Heart left ventricle (tissue), 16 donors: Measurements from ENCODE around the gene PLXNA1. TPM values are rescaled to one million over a fixed set of nuclear protein-coding genes. Genes with fewer than 3 reads are reported as not detected.

Experiments
- ATAC-seq, 4 donors: fragments of 200-7000 bp; cut with Tn5 transposase; one replicate each; pipeline ENCODE4 v1.9.1; 2020 to 2022; ENCODE audit warnings: moderate library complexity in 4 of 4, mild to moderate bottlenecking in 3 of 4, moderate number of reproducible peaks in 1 of 4
- DNase-seq, 5 donors: peaks; one replicate each; pipeline ENCODE4 v3.0.0-alpha.2; 2020
- H3K27ac ChIP-seq, 12 donors: fragments of 200-600 bp; sonication (generic) in 4 of 12; one replicate each; pipeline versions ENCODE4 v1.5.0 to v1.8.0; 2016 to 2022; ENCODE audit warnings: mild to moderate bottlenecking in 2 of 12
- H3K27me3 ChIP-seq, 9 donors: fragments of 200-600 bp; sonication (generic) in 2 of 9; one replicate each; pipeline versions ENCODE4 v1.5.1 to v1.8.0; 2016 to 2022; ENCODE audit warnings: mild to moderate bottlenecking in 3 of 9
- H3K36me3 ChIP-seq, 9 donors: fragments of 200-600 bp; sonication (generic) in 2 of 9; one replicate each; pipeline versions ENCODE4 v1.5.0 to v1.8.0; 2018 to 2022; ENCODE audit warnings: mild to moderate bottlenecking in 2 of 9
- H3K4me1 ChIP-seq, 12 donors: fragments of 200-600 bp; sonication (generic) in 4 of 12; one replicate each; pipeline versions ENCODE4 v1.5.0 to v1.8.0; 2016 to 2022; ENCODE audit warnings: mild to moderate bottlenecking in 3 of 12
- H3K4me3 ChIP-seq, 12 donors: fragments of 200-600 bp; sonication (generic) in 4 of 12; one replicate each; pipeline versions ENCODE4 v1.5.0 to v1.8.0; 2017 to 2022; ENCODE audit warnings: mild to moderate bottlenecking in 9 of 12, moderate library complexity in 4 of 12
- H3K9me3 ChIP-seq, 12 donors: fragments of 200-600 bp; sonication (generic) in 4 of 12; one replicate each; pipeline versions ENCODE4 v1.5.0 to v1.8.0; 2016 to 2022; ENCODE audit warnings: mild to moderate bottlenecking in 1 of 12
- POLR2A ChIP-seq, 2 donors: fragments of 450-650 bp; IDR thresholded peaks; one replicate each; pipeline ENCODE4 v1.6.1; 2017; ENCODE audit warnings: antibody characterized with exemption in 2 of 2, mild to moderate bottlenecking in 2 of 2, moderate library complexity in 2 of 2
- WGBS, 4 donors: extraction: QIAGEN DNeasy Blood & Tissue Kit in 2 of 4; methylation state at CpG; one replicate each; pipeline versions ENCODE4 v1.1.5 to v1.1.7; 2013 to 2018; 5-methylcytosine and 5-hydroxymethylcytosine counted together
- intact Hi-C, 10 donors: fragments of 100-400 bp; cut with DNase I; formaldehyde crosslinking; loops; one replicate each; pipeline versions ENCODE4 v1.11.1 to v1.14.2; 2022
- polyA plus RNA-seq, 2 donors: library from polyadenylated mRNA; stranded (reverse); fragments of 200-250 nt; gene quantifications; one replicate each; pipeline ENCODE4 v1.2.3, GENCODE V29; 2013
- total RNA-seq, 9 donors: library from RNA; depleted of rRNA in 2 of 9; stranded (reverse); fragments of >200 nt in 2 of 9; fragmentation: NEBNext Ultra II Directional in 3 of 9; extraction: Animal tissue kit (Norgen Biotek cat#: 25700) in 3 of 9; gene quantifications; one replicate each; pipeline versions ENCODE4 v1.1.0 to v1.2.4, GENCODE V29; 2016 to 2023
- TF ChIP-seq, protein P1 (sequence below), 12 donors: fragments of 200-600 bp; sonication (generic) in 4 of 12; IDR thresholded peaks; one replicate each; pipeline versions ENCODE4 v1.5.0 to v1.8.0; 2018 to 2022; ENCODE audit warnings: antibody characterized with exemption in 12 of 12, mild to moderate bottlenecking in 5 of 12
- donor health status: ischemic (EF 13 %, LVEDD 7.1; RV severe dilation, severe dysfunction).
- donor health status: healthy with polysubstance abuse.
- donor health status: DM: no; HTN: yes; CAD: no.
- donor health status: DM: no; HTN: no; CAD: no.
- donor health status: ischemic (EF 25% LVEDD 6.9; RV normal size, moderate dysfunction).
- donor health status: ischemic (EF 25% LVEDD 5.7; RV mildly dilated, moderate dysfunction).
- donor health status: healthy.
- donor health status: DM: yes; HTN: yes; CAD: no.
- donor health status: ischemic (EF 35%, LVEDD 5.7; RV mildly dilated, moderate dysfunction).
- donor health status: nonischemic (EF 11% LVEDD 7.7; RV severe dilation, severe dysfunction).
- donor health status: DM: yes; HTN: yes; CAD: no.
- donor health status: PGD.
- donor health status: ischemic (EF 29% LVEDD 5.4; RV normal size, mild dysfunction).
- donor health status: nonischemic (EF 23%, LVEDD 6.1; RV moderate dilation, normal function).

The PLXNA1 gene
- total and polyA plus RNA-seq, 11 donors = 14.6 to 38.8 (median 29.6) TPM

DNA sequence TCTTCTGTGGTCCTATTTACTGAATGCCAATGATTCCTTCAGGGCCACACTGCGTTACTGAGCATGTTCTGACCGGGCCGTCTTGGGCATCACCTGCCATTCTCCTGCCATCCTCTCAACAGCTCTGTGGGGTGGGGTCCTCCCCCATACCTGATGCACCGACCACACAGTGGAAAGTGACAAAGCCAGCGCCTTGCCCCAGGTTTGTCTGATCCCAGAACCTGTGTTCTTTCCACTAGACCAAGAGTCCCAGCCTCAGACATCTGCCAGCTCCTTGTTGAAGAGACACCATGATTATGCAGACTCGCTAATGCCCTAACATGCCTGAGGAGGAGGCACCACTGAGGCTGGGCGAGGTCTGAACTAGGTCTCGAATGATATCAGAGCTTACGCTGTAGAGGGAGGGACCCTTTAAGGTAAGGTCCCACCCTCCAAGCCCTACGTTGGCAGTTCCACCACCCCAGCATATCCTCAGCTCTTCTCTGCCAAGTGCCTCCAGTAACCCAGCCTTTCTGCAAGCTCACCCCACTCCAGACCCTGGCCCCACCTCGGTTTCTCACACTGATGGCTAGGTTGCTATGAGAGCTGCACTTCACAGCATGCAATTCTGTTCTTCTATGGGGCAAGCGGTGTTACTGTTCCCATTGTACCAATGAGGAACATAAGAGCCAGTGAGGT, 29.8 kb upstream of the PLXNA1 start:
- no peaks in the 10 kb centered on the region for H3K9me3 ChIP-seq
- H3K4me3 ChIP-seq = no peak overlapping the region
- WGBS, 4 donors = 94 to 98% (median 97%) methylated on average over 11 to 12 of the region's 12 CpGs
- TF ChIP-seq, protein P1, sequence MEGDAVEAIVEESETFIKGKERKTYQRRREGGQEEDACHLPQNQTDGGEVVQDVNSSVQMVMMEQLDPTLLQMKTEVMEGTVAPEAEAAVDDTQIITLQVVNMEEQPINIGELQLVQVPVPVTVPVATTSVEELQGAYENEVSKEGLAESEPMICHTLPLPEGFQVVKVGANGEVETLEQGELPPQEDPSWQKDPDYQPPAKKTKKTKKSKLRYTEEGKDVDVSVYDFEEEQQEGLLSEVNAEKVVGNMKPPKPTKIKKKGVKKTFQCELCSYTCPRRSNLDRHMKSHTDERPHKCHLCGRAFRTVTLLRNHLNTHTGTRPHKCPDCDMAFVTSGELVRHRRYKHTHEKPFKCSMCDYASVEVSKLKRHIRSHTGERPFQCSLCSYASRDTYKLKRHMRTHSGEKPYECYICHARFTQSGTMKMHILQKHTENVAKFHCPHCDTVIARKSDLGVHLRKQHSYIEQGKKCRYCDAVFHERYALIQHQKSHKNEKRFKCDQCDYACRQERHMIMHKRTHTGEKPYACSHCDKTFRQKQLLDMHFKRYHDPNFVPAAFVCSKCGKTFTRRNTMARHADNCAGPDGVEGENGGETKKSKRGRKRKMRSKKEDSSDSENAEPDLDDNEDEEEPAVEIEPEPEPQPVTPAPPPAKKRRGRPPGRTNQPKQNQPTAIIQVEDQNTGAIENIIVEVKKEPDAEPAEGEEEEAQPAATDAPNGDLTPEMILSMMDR (IDR thresholded peaks at IDR 0.05) = no peak
- no peak for TF ChIP-seq POLR2A (IDR thresholded peaks at IDR 0.05)
- DNase-seq = peak in 1 of 5 donors; percentile 11
- no peak overlapping the region for H3K27ac ChIP-seq
- no peaks in the 10 kb centered on the region for H3K27me3 ChIP-seq
- H3K36me3 ChIP-seq = no peaks in the 10 kb centered on the region
- intact Hi-C loops = no loop called here
- peaks cover 0 to 13% (median 4%) of the 10 kb centered on the region in 12 donors for H3K4me1 ChIP-seq
- ATAC-seq = no peak

DNA sequence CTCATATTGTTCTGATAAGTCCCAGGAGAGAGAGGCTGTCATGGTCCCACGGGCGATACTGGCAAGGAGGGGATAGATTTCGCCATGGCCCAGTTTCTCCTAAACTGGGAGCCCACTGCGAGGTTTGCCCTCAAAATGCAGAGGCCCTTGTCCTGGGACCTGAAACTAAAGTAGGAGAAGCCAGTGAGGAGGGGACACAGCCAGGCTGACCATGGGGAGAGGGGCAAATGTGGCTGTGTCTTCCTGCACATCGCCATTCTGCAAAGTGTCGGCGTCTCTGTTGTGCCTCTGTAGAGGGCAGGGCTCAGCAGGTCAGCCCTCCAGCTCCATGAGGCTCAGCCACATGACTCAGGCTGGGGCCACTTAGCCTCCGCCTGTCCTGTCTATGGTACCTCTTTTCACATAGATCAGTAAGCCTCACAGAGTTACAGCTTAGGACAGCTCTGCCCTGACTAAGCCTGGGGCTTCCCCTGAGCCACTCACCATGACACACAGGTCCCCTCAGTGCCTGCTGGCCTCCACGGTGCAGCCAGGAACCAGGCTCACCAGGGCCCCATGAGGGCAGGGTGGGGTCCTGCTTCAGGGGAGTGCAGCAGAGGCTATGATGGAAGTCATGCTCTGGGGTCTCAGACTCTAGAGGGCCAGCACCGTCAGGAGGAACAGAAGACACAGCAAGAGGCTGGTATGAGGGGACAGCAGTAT, 28.6 kb upstream of the PLXNA1 start:
- H3K36me3 ChIP-seq = no peaks in the 10 kb centered on the region
- H3K27me3 ChIP-seq = no peaks in the 10 kb centered on the region
- peak in 2 of 5 donors; percentile 10 to 17 for DNase-seq
- no peaks in the 10 kb centered on the region for H3K9me3 ChIP-seq
- H3K4me3 ChIP-seq = no peak overlapping the region
- ATAC-seq = no peak
- no peak for TF ChIP-seq POLR2A (IDR thresholded peaks at IDR 0.05)
- TF ChIP-seq, protein P1 (IDR thresholded peaks at IDR 0.05) = no peak
- intact Hi-C loops = no loop called here
- 93 to 96% (median 94%) methylated on average over 8 to 10 of the region's 10 CpGs for WGBS, 4 donors
- peaks cover 0 to 4% (median 0%) of the 10 kb centered on the region in 12 donors for H3K4me1 ChIP-seq
- H3K27ac ChIP-seq = no peak overlapping the region

DNA sequence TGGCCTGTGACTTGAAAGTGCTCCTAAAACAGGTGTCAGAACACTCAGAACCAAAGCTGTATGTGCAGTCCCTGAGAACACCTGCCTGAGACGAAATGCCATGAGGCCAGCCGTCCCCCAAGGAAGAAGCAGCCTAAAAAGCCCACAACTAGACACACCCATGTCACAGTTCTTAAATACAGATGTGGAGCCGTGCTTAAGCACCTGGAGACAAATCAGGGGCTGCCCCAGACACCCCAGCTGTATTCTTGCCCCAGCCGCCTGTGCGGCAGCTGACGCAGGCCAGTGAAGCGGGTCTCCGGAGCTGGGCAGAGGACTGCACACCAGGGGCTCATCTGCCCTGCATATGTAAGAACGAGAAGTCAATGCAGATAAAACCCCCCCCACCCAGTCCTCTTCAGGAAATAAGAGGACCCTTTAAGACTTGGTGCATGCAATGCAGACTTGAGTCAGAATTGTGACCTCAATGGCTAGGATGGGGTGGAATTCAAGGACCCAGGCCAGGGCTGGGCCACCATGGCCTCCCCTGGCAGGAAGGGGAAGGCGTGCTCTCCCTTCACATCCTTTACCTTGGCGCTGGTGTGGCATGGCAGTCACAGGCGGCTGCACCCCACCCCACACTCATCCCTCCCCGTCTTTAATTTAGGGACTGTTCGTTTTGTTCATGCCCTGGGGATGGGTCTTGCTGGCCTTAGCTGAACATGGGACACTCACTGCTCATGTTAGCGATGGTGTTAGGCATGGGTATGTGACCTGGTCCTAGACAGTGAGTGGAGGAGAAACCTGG, 27.7 kb upstream of the PLXNA1 start:
- Histone ChIP-seq H3K9me3 (no peaks in the 10 kb centered on the region), H3K36me3 (no peaks in the 10 kb centered on the region), H3K27ac (no peak overlapping the region), H3K4me3 (no peak overlapping the region), H3K4me1 (peaks cover 0 to 3% (median 0%) of the 10 kb centered on the region in 12 donors), H3K27me3 (no peaks in the 10 kb centered on the region)
- intact Hi-C loops = no loop called here
- peak in 2 of 5 donors; percentile 7 to 23 for DNase-seq
- TF ChIP-seq, protein P1 (IDR thresholded peaks at IDR 0.05) = no peak
- TF ChIP-seq POLR2A (IDR thresholded peaks at IDR 0.05) = no peak
- WGBS, 4 donors = 90 to 95% (median 94%) methylated on average over 11 to 15 of the region's 15 CpGs
- no peak for ATAC-seq

DNA sequence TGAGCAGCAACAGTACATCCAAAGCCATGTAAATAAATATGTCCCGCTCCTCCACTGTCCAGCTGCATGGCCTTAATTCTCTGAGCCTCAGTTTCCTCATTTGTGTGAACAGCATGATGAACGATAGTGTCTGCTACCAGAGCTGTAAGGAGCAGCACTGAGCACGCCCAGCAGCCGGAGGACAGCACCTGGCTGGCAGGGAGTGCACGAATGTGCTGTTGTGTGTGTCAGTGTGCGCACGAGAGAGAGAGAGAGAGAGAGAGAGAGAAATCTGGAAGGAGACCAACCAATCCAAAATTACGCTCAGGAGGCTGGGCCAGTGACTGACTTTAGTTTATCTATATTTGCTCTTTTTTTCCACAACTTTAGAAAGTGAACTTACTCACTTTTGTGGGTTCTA, 26.6 kb upstream of the PLXNA1 start:
- Histone ChIP-seq H3K4me3 (no peak overlapping the region), H3K36me3 (no peaks in the 10 kb centered on the region), H3K27me3 (no peaks in the 10 kb centered on the region), H3K9me3 (no peaks in the 10 kb centered on the region), H3K27ac (no peak overlapping the region), H3K4me1 (peaks cover 0 to 15% (median 10%) of the 10 kb centered on the region in 12 donors)
- 84 to 92% (median 87%) methylated on average over 8 of the region's 8 CpGs for WGBS, 4 donors
- intact Hi-C loops = no loop called here
- ATAC-seq = no peak
- DNase-seq = peak in 1 of 5 donors; percentile 15
- TF ChIP-seq, protein P1 (IDR thresholded peaks at IDR 0.05) = no peak
- TF ChIP-seq POLR2A (IDR thresholded peaks at IDR 0.05) = no peak
